ENCODE results near the gene STEAP1B. TPM values are rescaled to one million over a fixed set of nuclear protein-coding genes. Genes with fewer than 3 reads are reported as not detected.

The STEAP1B gene
- total and polyA plus RNA-seq, 4 donors = 0.36 to 5.1 (median 2.8) TPM; not detected in 1

GRCh38 chr7:22426463-22427094 is 73.4 kb downstream of the STEAP1B start:
- no peak overlapping the region for H3K4me3 ChIP-seq (ENCODE audit: low read length in 2 of 2)
- WGBS, 2 donors = 68 to 92% methylated on average over 4 of the region's 4 CpGs
- no peaks in the 10 kb centered on the region for H3K27me3 ChIP-seq (ENCODE audit: control insufficient read depth in 1 of 2, insufficient read depth in 2 of 2, low read length in 1 of 2)

GRCh38 chr7:22425361-22425760 is 74.6 kb downstream of the STEAP1B start:
- Histone ChIP-seq H3K4me1 (ENCODE audit: control insufficient read depth in 1 of 2, insufficient read depth in 2 of 2, low read length in 2 of 2) (peaks cover 0 to 3% of the 10 kb centered on the region in 2 donors), H3K27me3 (ENCODE audit: control insufficient read depth in 1 of 2, insufficient read depth in 2 of 2, low read length in 1 of 2) (no peaks in the 10 kb centered on the region), H3K27ac (ENCODE audit: low read depth in 1 of 2, low read length in 2 of 2) (no peak overlapping the region), H3K4me3 (ENCODE audit: low read length in 2 of 2) (no peak overlapping the region), H3K36me3 (ENCODE audit: control insufficient read depth in 1 of 2, insufficient read depth in 2 of 2, low read length in 1 of 2) (no peaks in the 10 kb centered on the region), H3K9me3 (ENCODE audit: control insufficient read depth, low read length) (no peaks in the 10 kb centered on the region)
- intact Hi-C loops (cut with DNase I) = no loop called here
- WGBS, 2 donors = 54 to 76% methylated on average over 1 of the region's 1 CpG
- ATAC-seq (ENCODE audit: low FRiP score) = no peak
- DNase-seq = no peak

More at GRCh38 chr7:22426463-22427094, 73.4 kb downstream of the STEAP1B start:
- no peaks in the 10 kb centered on the region for H3K9me3 ChIP-seq (ENCODE audit: control insufficient read depth, low read length)
- H3K4me1 ChIP-seq (ENCODE audit: control insufficient read depth in 1 of 2, insufficient read depth in 2 of 2, low read length in 2 of 2) = peaks cover 0 to 3% of the 10 kb centered on the region in 2 donors
- H3K36me3 ChIP-seq (ENCODE audit: control insufficient read depth in 1 of 2, insufficient read depth in 2 of 2, low read length in 1 of 2) = no peaks in the 10 kb centered on the region
- intact Hi-C loops (cut with DNase I) = no loop called here
- no peak for DNase-seq
- H3K27ac ChIP-seq (ENCODE audit: low read depth in 1 of 2, low read length in 2 of 2) = no peak overlapping the region
- no peak for ATAC-seq (ENCODE audit: low FRiP score)

GRCh38 chr7:22422831-22423615 is 77.0 kb downstream of the STEAP1B start:
- no peaks in the 10 kb centered on the region for H3K27me3 ChIP-seq (ENCODE audit: control insufficient read depth in 1 of 2, insufficient read depth in 2 of 2, low read length in 1 of 2)
- peaks cover 0 to 3% of the 10 kb centered on the region in 2 donors for H3K4me1 ChIP-seq (ENCODE audit: control insufficient read depth in 1 of 2, insufficient read depth in 2 of 2, low read length in 2 of 2)
- DNase-seq (no peak), ATAC-seq (ENCODE audit: low FRiP score) (no peak)
- WGBS, 2 donors = 78 to 86% methylated on average over 7 of the region's 7 CpGs
- H3K9me3 ChIP-seq (ENCODE audit: control insufficient read depth, low read length) = no peaks in the 10 kb centered on the region
- no peak overlapping the region for H3K27ac ChIP-seq (ENCODE audit: low read depth in 1 of 2, low read length in 2 of 2)
- intact Hi-C loops (cut with DNase I) = no loop called here
- H3K4me3 ChIP-seq (ENCODE audit: low read length in 2 of 2) = no peak overlapping the region
- H3K36me3 ChIP-seq (ENCODE audit: control insufficient read depth in 1 of 2, insufficient read depth in 2 of 2, low read length in 1 of 2) = no peaks in the 10 kb centered on the region

- intact Hi-C loops (cut with DNase I) = no loop called here
- ATAC-seq (ENCODE audit: low FRiP score) = no peak
- no peak for DNase-seq
- Histone ChIP-seq H3K9me3 (ENCODE audit: control insufficient read depth, low read length) (no peaks in the 10 kb centered on the region), H3K36me3 (ENCODE audit: control insufficient read depth in 1 of 2, insufficient read depth in 2 of 2, low read length in 1 of 2) (no peaks in the 10 kb centered on the region), H3K27me3 (ENCODE audit: control insufficient read depth in 1 of 2, insufficient read depth in 2 of 2, low read length in 1 of 2) (no peaks in the 10 kb centered on the region), H3K27ac (ENCODE audit: low read depth in 1 of 2, low read length in 2 of 2) (no peak overlapping the region), H3K4me1 (ENCODE audit: control insufficient read depth in 1 of 2, insufficient read depth in 2 of 2, low read length in 2 of 2) (peaks cover 0 to 3% of the 10 kb centered on the region in 2 donors), H3K4me3 (ENCODE audit: low read length in 2 of 2) (no peak overlapping the region)
- WGBS, 2 donors = 84 to 92% methylated on average over 2 of the region's 2 CpGs
Measured at GRCh38 chr7:22420973-22421635, 78.9 kb downstream of the STEAP1B start.

GRCh38 chr7:22420008-22420407 is 80.0 kb downstream of the STEAP1B start:
- ATAC-seq (ENCODE audit: low FRiP score) (no peak), DNase-seq (no peak)
- Histone ChIP-seq H3K27me3 (ENCODE audit: control insufficient read depth in 1 of 2, insufficient read depth in 2 of 2, low read length in 1 of 2) (no peaks in the 10 kb centered on the region), H3K27ac (ENCODE audit: low read depth in 1 of 2, low read length in 2 of 2) (no peak overlapping the region), H3K4me3 (ENCODE audit: low read length in 2 of 2) (no peak overlapping the region), H3K36me3 (ENCODE audit: control insufficient read depth in 1 of 2, insufficient read depth in 2 of 2, low read length in 1 of 2) (no peaks in the 10 kb centered on the region), H3K9me3 (ENCODE audit: control insufficient read depth, low read length) (no peaks in the 10 kb centered on the region), H3K4me1 (ENCODE audit: control insufficient read depth in 1 of 2, insufficient read depth in 2 of 2, low read length in 2 of 2) (no peaks in the 10 kb centered on the region)
- intact Hi-C loops (cut with DNase I) = no loop called here
- WGBS, 2 donors = 97 to 98% methylated on average over 2 of the region's 2 CpGs

- DNase-seq = no peak
- no peak overlapping the region for H3K4me3 ChIP-seq (ENCODE audit: low read length in 2 of 2)
- no peaks in the 10 kb centered on the region for H3K27me3 ChIP-seq (ENCODE audit: control insufficient read depth in 1 of 2, insufficient read depth in 2 of 2, low read length in 1 of 2)
- peak; percentile 21 for ATAC-seq (ENCODE audit: low FRiP score)
- H3K27ac ChIP-seq (ENCODE audit: low read depth in 1 of 2, low read length in 2 of 2) = no peak overlapping the region
- intact Hi-C loops (cut with DNase I) = no loop called here
- H3K9me3 ChIP-seq (ENCODE audit: control insufficient read depth, low read length) = no peaks in the 10 kb centered on the region
- H3K4me1 ChIP-seq (ENCODE audit: control insufficient read depth in 1 of 2, insufficient read depth in 2 of 2, low read length in 2 of 2) = no peaks in the 10 kb centered on the region
- H3K36me3 ChIP-seq (ENCODE audit: control insufficient read depth in 1 of 2, insufficient read depth in 2 of 2, low read length in 1 of 2) = no peaks in the 10 kb centered on the region
- 96 to 97% methylated on average over 7 of the region's 7 CpGs for WGBS, 2 donors
Measured at GRCh38 chr7:22419488-22419887, 80.5 kb downstream of the STEAP1B start.

- Histone ChIP-seq H3K36me3 (ENCODE audit: control insufficient read depth in 1 of 2, insufficient read depth in 2 of 2, low read length in 1 of 2) (no peaks in the 10 kb centered on the region), H3K9me3 (ENCODE audit: control insufficient read depth, low read length) (no peaks in the 10 kb centered on the region), H3K27ac (ENCODE audit: low read depth in 1 of 2, low read length in 2 of 2) (no peak overlapping the region), H3K4me1 (ENCODE audit: control insufficient read depth in 1 of 2, insufficient read depth in 2 of 2, low read length in 2 of 2) (no peaks in the 10 kb centered on the region), H3K27me3 (ENCODE audit: control insufficient read depth in 1 of 2, insufficient read depth in 2 of 2, low read length in 1 of 2) (no peaks in the 10 kb centered on the region), H3K4me3 (ENCODE audit: low read length in 2 of 2) (no peak overlapping the region)
- ATAC-seq (ENCODE audit: low FRiP score) (no peak), DNase-seq (no peak)
- WGBS, 2 donors = 88 to 90% methylated on average over 6 of the region's 6 CpGs
- intact Hi-C loops (cut with DNase I) = no loop called here
Measured at GRCh38 chr7:22418251-22419046, 81.5 kb downstream of the STEAP1B start.

GRCh38 chr7:22417841-22418240 is 82.1 kb downstream of the STEAP1B start:
- intact Hi-C loops (cut with DNase I) = no loop called here
- Histone ChIP-seq H3K27ac (ENCODE audit: low read depth in 1 of 2, low read length in 2 of 2) (no peak overlapping the region), H3K4me1 (ENCODE audit: control insufficient read depth in 1 of 2, insufficient read depth in 2 of 2, low read length in 2 of 2) (no peaks in the 10 kb centered on the region), H3K9me3 (ENCODE audit: control insufficient read depth, low read length) (no peaks in the 10 kb centered on the region), H3K4me3 (ENCODE audit: low read length in 2 of 2) (no peak overlapping the region), H3K27me3 (ENCODE audit: control insufficient read depth in 1 of 2, insufficient read depth in 2 of 2, low read length in 1 of 2) (no peaks in the 10 kb centered on the region), H3K36me3 (ENCODE audit: control insufficient read depth in 1 of 2, insufficient read depth in 2 of 2, low read length in 1 of 2) (no peaks in the 10 kb centered on the region)
- ATAC-seq (ENCODE audit: low FRiP score) (no peak), DNase-seq (no peak)
- 89 to 94% methylated on average over 5 of the region's 5 CpGs for WGBS, 2 donors
